DOHH2 (cell line): ENCODE results near the gene MUC6.

Experiments used
- CTCF ChIP-seq: fragments of 200-600 bp; sonication (generic); IDR thresholded peaks from one replicate; pipeline ENCODE4 v1.5.1; 2014; ENCODE audit warnings: antibody characterized with exemption, mild to moderate bottlenecking, low read depth, low read length; ENCODE audit not compliant: poor library complexity, severe bottlenecking
- EZH2phosphoT487 ChIP-seq: fragments of 200-600 bp; sonication (generic); IDR thresholded peaks from 2 replicates; pipeline ENCODE4 v1.6.1; 2017; ENCODE audit warnings: borderline replicate concordance, mild to moderate bottlenecking, antibody characterized with exemption, low read length, moderate library complexity, mixed read lengths

- no peak for TF ChIP-seq EZH2phosphoT487
- no peak for TF ChIP-seq CTCF
Observed at GRCh38 chr11:995752-996420, 40.6 kb downstream of the MUC6 start.
